H1 (cell line): ENCODE results near the gene RAD50. TPM values are rescaled to one million over a fixed set of nuclear protein-coding genes. Genes with fewer than 3 reads are reported as not detected.

Source experiments
- CTCF ChIA-PET: fragments of 300-600 bp; sonication (Branson Sonifier 250); formaldehyde crosslinking; loops from one replicate; lab custom pipeline; 2021; ENCODE audit not compliant: partially characterized antibody; lab: Charles Lee
- POLR2A ChIA-PET: fragments of 300-600 bp; sonication (Branson Sonifier 250); formaldehyde crosslinking; loops from one replicate; lab custom pipeline; 2021; ENCODE audit warnings: inconsistent platforms; ENCODE audit not compliant: partially characterized antibody; lab: Charles Lee
- DNase-seq, 2 experiments: peaks; one replicate each; pipeline versions ENCODE4 v3.0.0 to v3.0.0-alpha.2; 2010 to 2022; ENCODE audit warnings: low spot score in 2 of 2, low read depth in 1 of 2, mixed read lengths in 1 of 2
- FAIRE-seq: peaks from 2 replicates; lab custom pipeline; 2011; peaks lifted over from hg19 to GRCh38; lab: Jason Lieb, UNC
- H2AFZ ChIP-seq: 2 replicates; pipeline ENCODE4 v1.8.1; 2012; ENCODE audit warnings: low read length, inconsistent platforms
- H2AK5ac ChIP-seq: 2 replicates; pipeline ENCODE4 v1.6.1; 2013; ENCODE audit warnings: low read depth, low read length
- H2BK120ac ChIP-seq: replicated peaks from 2 replicates; pipeline ENCODE3; 2013; ENCODE audit warnings: low read depth, low read length, inconsistent platforms
- H2BK12ac ChIP-seq: 2 replicates; pipeline ENCODE4 v1.6.1; 2013; ENCODE audit warnings: low read depth, low read length
- H2BK15ac ChIP-seq: 2 replicates; pipeline ENCODE4 v1.6.1; 2013; ENCODE audit warnings: low read length
- H2BK20ac ChIP-seq: 2 replicates; pipeline ENCODE4 v1.6.1; 2013; ENCODE audit warnings: low read length
- H2BK5ac ChIP-seq: 2 replicates; pipeline ENCODE4 v1.6.1; 2013; ENCODE audit warnings: low read depth, low read length
- H3K14ac ChIP-seq: 2 replicates; pipeline ENCODE4 v1.6.1; 2013; ENCODE audit warnings: inconsistent platforms; ENCODE audit not compliant: insufficient read length
- H3K18ac ChIP-seq: 2 replicates; pipeline ENCODE4 v1.6.1; 2013; ENCODE audit warnings: low read length; ENCODE audit errors: extremely low read depth
- H3K23ac ChIP-seq: 2 replicates; pipeline ENCODE4 v1.6.1; 2013; ENCODE audit warnings: inconsistent platforms; ENCODE audit not compliant: insufficient read length
- H3K23me2 ChIP-seq: 2 replicates; pipeline ENCODE4 v1.6.1; 2013; ENCODE audit warnings: low read depth, low read length
- H3K27ac ChIP-seq: 2 replicates; pipeline ENCODE4 v1.6.1; 2011; ENCODE audit warnings: low read depth, low read length, inconsistent platforms
- H3K27me3 ChIP-seq, 4 experiments: replicated peaks in 1 of 4; 1 replicate in 1 of 4; 2 replicates in 3 of 4; pipeline versions ENCODE4 v1.6.1 to v1.8.1; 2011 to 2013; ENCODE audit warnings: low read length in 3 of 4, mild to moderate bottlenecking in 3 of 4, inconsistent platforms in 2 of 4, mixed read lengths in 2 of 4, moderate library complexity in 1 of 4; ENCODE audit not compliant: control insufficient read depth in 3 of 4, insufficient read depth in 3 of 4; ENCODE audit errors: extremely low read depth in 1 of 4
- H3K36me3 ChIP-seq, 4 experiments: 2 replicates each; pipeline versions ENCODE4 v1.6.1 to v1.8.1; 2011 to 2013; ENCODE audit warnings: mild to moderate bottlenecking in 4 of 4, low read length in 3 of 4, moderate library complexity in 2 of 4, control low read depth in 1 of 4, inconsistent platforms in 1 of 4; ENCODE audit not compliant: insufficient read depth in 4 of 4, control insufficient read depth in 2 of 4
- H3K4ac ChIP-seq: replicated peaks from 2 replicates; pipeline ENCODE3; 2013; ENCODE audit warnings: low read length, low read depth, mixed read lengths, inconsistent platforms; ENCODE audit not compliant: insufficient read length
- H3K4me1 ChIP-seq, 4 experiments: replicated peaks in 1 of 4; 1 replicate in 1 of 4; 2 replicates in 3 of 4; pipeline versions ENCODE4 v1.6.1 to v1.8.1; 2011 to 2013; ENCODE audit warnings: low read length in 3 of 4, inconsistent platforms in 2 of 4, mixed read lengths in 1 of 4; ENCODE audit not compliant: insufficient read depth in 4 of 4, control insufficient read depth in 3 of 4
- H3K4me2 ChIP-seq, 2 experiments: 2 replicates each; pipeline versions ENCODE4 v1.6.1 to v1.8.1; 2011 to 2013; ENCODE audit warnings: low read depth in 2 of 2, low read length in 2 of 2, control low read depth in 1 of 2, inconsistent platforms in 1 of 2, mild to moderate bottlenecking in 1 of 2; ENCODE audit not compliant: insufficient read depth in 1 of 2
- H3K4me3 ChIP-seq, 4 experiments: fragments of 200-600, 300-600 bp in 1 of 4; sonication (generic), shearing (Covaris generic), sonication (Bioruptor Twin) in 1 of 4; 2 replicates each; pipeline versions ENCODE4 v1.5.1 to v1.8.1; 2011 to 2016; ENCODE audit warnings: low read length in 4 of 4, low read depth in 3 of 4, control low read depth in 2 of 4, inconsistent platforms in 2 of 4, mild to moderate bottlenecking in 2 of 4, mixed read lengths in 1 of 4, moderate library complexity in 1 of 4; ENCODE audit not compliant: insufficient read depth in 2 of 4; ENCODE audit errors: extremely low read depth in 1 of 4
- H3K56ac ChIP-seq: replicated peaks from 2 replicates; pipeline ENCODE3; 2013; ENCODE audit warnings: low read depth, mild to moderate bottlenecking, mixed read lengths, low read length, inconsistent platforms; ENCODE audit not compliant: insufficient read length
- H3K79me1 ChIP-seq: 2 replicates; pipeline ENCODE4 v1.6.1; 2013; ENCODE audit warnings: low read depth, low read length, control low read depth
- H3K79me2 ChIP-seq, 2 experiments: 2 replicates each; pipeline versions ENCODE4 v1.6.1 to v1.8.1; 2012 to 2013; ENCODE audit warnings: low read length in 2 of 2, mild to moderate bottlenecking in 2 of 2, inconsistent platforms in 1 of 2; ENCODE audit not compliant: insufficient read depth in 2 of 2, control insufficient read depth in 1 of 2
- H3K9ac ChIP-seq, 4 experiments: replicated peaks in 1 of 4; 1 replicate in 1 of 4; 2 replicates in 3 of 4; pipeline versions ENCODE4 v1.6.1 to v1.8.1; 2011 to 2013; ENCODE audit warnings: low read depth in 3 of 4, low read length in 3 of 4, control low read depth in 2 of 4, mild to moderate bottlenecking in 2 of 4, moderate library complexity in 2 of 4, inconsistent platforms in 1 of 4; ENCODE audit errors: extremely low read depth in 1 of 4
- H3K9me3 ChIP-seq, 2 experiments: 2 replicates each; pipeline versions ENCODE4 v1.6.1 to v1.8.1; 2012 to 2013; ENCODE audit warnings: mild to moderate bottlenecking in 2 of 2, moderate library complexity in 2 of 2, control low read depth in 1 of 2, inconsistent platforms in 1 of 2, low read depth in 1 of 2, low read length in 1 of 2, mixed read lengths in 1 of 2; ENCODE audit not compliant: insufficient read depth in 2 of 2
- H4K20me1 ChIP-seq, 2 experiments: replicated peaks in 1 of 2; 2 replicates each; pipeline versions ENCODE3 to v1.8.1; 2011 to 2013; ENCODE audit warnings: inconsistent platforms in 2 of 2, low read length in 2 of 2, mild to moderate bottlenecking in 1 of 2; ENCODE audit not compliant: insufficient read depth in 2 of 2, control insufficient read depth in 1 of 2
- H4K5ac ChIP-seq: 2 replicates; pipeline ENCODE4 v1.6.1; 2013; ENCODE audit warnings: low read length, low read depth, mixed read lengths, inconsistent platforms; ENCODE audit not compliant: insufficient read length
- H4K8ac ChIP-seq: 2 replicates; pipeline ENCODE4 v1.8.0; 2013; ENCODE audit warnings: mild to moderate bottlenecking, moderate library complexity, low read length, inconsistent platforms; ENCODE audit not compliant: insufficient read depth; ENCODE audit errors: extremely low read depth
- H4K91ac ChIP-seq: replicated peaks from 2 replicates; pipeline ENCODE3; 2013; ENCODE audit warnings: low read length, mixed read lengths, inconsistent platforms; ENCODE audit not compliant: insufficient read length
- BACH1 ChIP-seq: IDR thresholded peaks from 2 replicates; pipeline ENCODE4 v1.6.1; 2012; ENCODE audit warnings: low read length, improper control_type of control experiment
- E2F6 ChIP-seq: IDR thresholded peaks from 2 replicates; pipeline ENCODE4 v1.6.1; 2012; ENCODE audit warnings: inconsistent platforms
- WGBS, 2 experiments: shearing (Covaris generic) in 1 of 2; methylation state at CpG; one replicate each; pipeline versions ENCODE4 v1.1.6 to v1.1.7; 2013 to 2015; ENCODE audit warnings: low lambda C conversion rate in 2 of 2, mixed read lengths in 2 of 2, inconsistent platforms in 1 of 2, low coverage in 1 of 2, missing lambda C conversion rate in 1 of 2; ENCODE audit not compliant: insufficient replicate concordance in 2 of 2, insufficient coverage in 1 of 2, insufficient read length in 1 of 2; ENCODE audit errors: extremely low coverage in 1 of 2, missing lambda C conversion rate in 1 of 2; 5-methylcytosine and 5-hydroxymethylcytosine counted together
- polyA plus RNA-seq, 7 experiments: library from polyadenylated mRNA; depleted of rRNA in 3 of 7; stranded (reverse) in 5 of 7; unstranded in 2 of 7; fragments of >200 nt in 5 of 7; fragments of 200-250 nt in 2 of 7; gene quantifications; 1 replicate in 5 of 7; 2 replicates in 1 of 7; 4 replicates in 1 of 7; pipeline versions ENCODE4 v1.2.1 to v1.2.3, GENCODE V29; 2011 to 2013; ENCODE audit warnings: missing spikeins in 2 of 7, mixed read lengths in 2 of 7
- total RNA-seq: library from RNA; stranded (reverse); fragmentation: NEBNext Ultra II Directional; extraction: Animal tissue kit (Norgen Biotek cat#: 25700); gene quantifications from 2 replicates; pipeline ENCODE4 v1.2.1, GENCODE V29; 2021
- TF ChIP-seq, protein P1 (sequence below): IDR thresholded peaks from 2 replicates; pipeline ENCODE4 v1.6.1; 2012; ENCODE audit warnings: inconsistent platforms

Gene RAD50
- total and polyA plus RNA-seq, 2 of the 8 experiments (the other 6 are each of a cell fraction or from before 2014, with no cell fraction given): 10.1 to 39.4 TPM

- DNase-seq (no peak), FAIRE-seq (no peak)
- TF ChIP-seq BACH1 (no peak; the same call in 1 of the 2 replicates), E2F6 (peak; percentile 97)
- TF ChIP-seq, protein P1, sequence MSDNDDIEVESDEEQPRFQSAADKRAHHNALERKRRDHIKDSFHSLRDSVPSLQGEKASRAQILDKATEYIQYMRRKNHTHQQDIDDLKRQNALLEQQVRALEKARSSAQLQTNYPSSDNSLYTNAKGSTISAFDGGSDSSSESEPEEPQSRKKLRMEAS: peak; percentile 89
- H3K79me2 ChIP-seq: no peaks in the 10 kb centered on the region
- H3K36me3 ChIP-seq: no peaks in the 10 kb centered on the region
- CTCF ChIA-PET: interaction anchor here (1.2 to 1.8 kb wide), 3 partner anchors 22 to 162 kb away, joined by 4 to 7 read pairs (median 7); no protein-coding TSS in a partner anchor
- H2AK5ac ChIP-seq: no peak overlapping the region
- POLR2A ChIA-PET: no interaction called here
- H3K14ac ChIP-seq: no peak overlapping the region
- H3K79me1 ChIP-seq: no peaks in the 10 kb centered on the region
- H4K8ac ChIP-seq: peak overlapping the region; percentile 76
- H3K18ac ChIP-seq: no peak overlapping the region
- H3K27ac ChIP-seq: no peak overlapping the region
- 69% methylated on average over 10 of the region's 12 CpGs; no CpG with 5 or more reads in 1 of the 2 experiments for WGBS, 2 experiments
- H3K27me3 ChIP-seq: peaks cover 10 to 40% (median 31%) of the 10 kb centered on the region in 4 experiments
- H3K4ac ChIP-seq: no peak overlapping the region
- no peak overlapping the region for H3K56ac ChIP-seq
- H3K4me1 ChIP-seq: peaks cover 0 to 8% (median under 1%) of the 10 kb centered on the region in 4 experiments; a peak in 4 of 7 replicates
- no peak overlapping the region for H4K5ac ChIP-seq
- H2BK12ac ChIP-seq: no peak overlapping the region
- peak overlapping the region in 1 of 4 experiments; percentile 57; a peak in 4 of 8 replicates for H3K4me3 ChIP-seq
- H3K9me3 ChIP-seq: no peaks in the 10 kb centered on the region; a peak in 1 of 4 replicates
- 0 out of 2 replicates have a peak overlapping the region, but pooled peaks have one; percentile 61 for H2BK15ac ChIP-seq
- no peak overlapping the region for H2BK5ac ChIP-seq
- H3K23me2 ChIP-seq: peaks cover 2% of the 10 kb centered on the region; the same call in 1 of the 2 replicates
- H3K9ac ChIP-seq: no peak overlapping the region
- H4K91ac ChIP-seq: no peak overlapping the region
- H2BK120ac ChIP-seq: no peak overlapping the region
- H3K23ac ChIP-seq: no peak overlapping the region
- H4K20me1 ChIP-seq: peaks cover 0 to 1% of the 10 kb centered on the region in 2 experiments
- no peak overlapping the region for H2AFZ ChIP-seq
- no peak overlapping the region for H2BK20ac ChIP-seq
- peak overlapping the region; percentile 59 to 67 for H3K4me2 ChIP-seq
Measured at GRCh38 chr5:132656774-132657355, 100.1 kb downstream of the RAD50 start.
